Activated CD4-positive, alpha-beta T cell treated with anti-CD3 and anti-CD28 coated beads, Interleukin-2, amount 10 ng/mL, durations not matched to agents 24 days and 14 days (primary cell): Measurements from ENCODE around the gene RNF213. TPM values are rescaled to one million over a fixed set of nuclear protein-coding genes. Genes with fewer than 3 reads are reported as not detected.
A peak's percentile ranks its signal among the peaks of the same experiment; 100 is the strongest.

Source experiments
- DNase-seq: peaks from one replicate; pipeline ENCODE4 v3.0.0; 2022
- H3K27ac Mint-ChIP-seq: one replicate; pipeline ENCODE4 v1.8.0; 2022; ENCODE audit warnings: mild to moderate bottlenecking, mixed read lengths
- H3K27me3 Mint-ChIP-seq: one replicate; pipeline ENCODE4 v1.8.0; 2022; ENCODE audit warnings: mixed read lengths
- H3K36me3 Mint-ChIP-seq: one replicate; pipeline ENCODE4 v1.8.0; 2022; ENCODE audit warnings: low read depth, mild to moderate bottlenecking, mixed read lengths
- H3K4me1 Mint-ChIP-seq: one replicate; pipeline ENCODE4 v1.8.0; 2021; ENCODE audit warnings: mixed read lengths
- H3K4me3 Mint-ChIP-seq: one replicate; pipeline ENCODE4 v1.8.0; 2022; ENCODE audit warnings: mild to moderate bottlenecking, moderate library complexity, mixed read lengths
- H3K9me3 Mint-ChIP-seq: one replicate; pipeline ENCODE4 v1.8.0; 2021; ENCODE audit warnings: mixed read lengths
- intact Hi-C: fragments of 100-400 bp; cut with micrococcal nuclease; formaldehyde crosslinking; loops from one replicate; pipeline ENCODE4 v1.15.1; 2023
- total RNA-seq: library from RNA; stranded (reverse); gene quantifications from 2 replicates; pipeline ENCODE4 v1.2.3, GENCODE V29; 2022

RNF213 gene
- total RNA-seq, 1 donor from 2014 or later, result 264 TPM

- peaks cover 10% of the 10 kb centered on the region for H3K4me1 Mint-ChIP-seq
- H3K9me3 Mint-ChIP-seq, result no peaks in the 10 kb centered on the region
- no peak overlapping the region for H3K4me3 Mint-ChIP-seq
- H3K36me3 Mint-ChIP-seq, result no peaks in the 10 kb centered on the region
- DNase-seq, result no peak
- intact Hi-C loops, result loop anchor here (5.0 kb wide), 2 partner anchors 463 to 673 kb away; no protein-coding TSS in a partner anchor
- no peak overlapping the region for H3K27ac Mint-ChIP-seq
- H3K27me3 Mint-ChIP-seq, result no peaks in the 10 kb centered on the region
Observed at GRCh38 chr17:80429356-80430275, 169.0 kb downstream of the RNF213 start.

- Mint-ChIP-seq H3K4me1 (peaks cover 10% of the 10 kb centered on the region), H3K4me3 (no peak overlapping the region), H3K27me3 (no peaks in the 10 kb centered on the region), H3K9me3 (no peaks in the 10 kb centered on the region), H3K27ac (no peak overlapping the region), H3K36me3 (no peaks in the 10 kb centered on the region)
- intact Hi-C loops, result no loop called here
- no peak for DNase-seq
Observed at GRCh38 chr17:80430446-80431245, 170.0 kb downstream of the RNF213 start.

- Mint-ChIP-seq H3K4me1 (peaks cover 4% of the 10 kb centered on the region), H3K4me3 (no peak overlapping the region), H3K27me3 (no peaks in the 10 kb centered on the region), H3K27ac (no peak overlapping the region), H3K9me3 (no peaks in the 10 kb centered on the region), H3K36me3 (no peaks in the 10 kb centered on the region)
- DNase-seq, result no peak
- intact Hi-C loops, result no loop called here
Observed at GRCh38 chr17:80431246-80432195, 170.9 kb downstream of the RNF213 start.

- Mint-ChIP-seq H3K27me3 (no peaks in the 10 kb centered on the region), H3K4me1 (no peaks in the 10 kb centered on the region), H3K27ac (no peak overlapping the region), H3K9me3 (no peaks in the 10 kb centered on the region), H3K36me3 (no peaks in the 10 kb centered on the region), H3K4me3 (no peak overlapping the region)
- intact Hi-C loops, result no loop called here
- no peak for DNase-seq
Observed at GRCh38 chr17:80432350-80432955, 171.8 kb downstream of the RNF213 start.

- no peak overlapping the region for H3K4me3 Mint-ChIP-seq
- intact Hi-C loops, result no loop called here
- no peaks in the 10 kb centered on the region for H3K36me3 Mint-ChIP-seq
- H3K4me1 Mint-ChIP-seq, result no peaks in the 10 kb centered on the region
- no peak for DNase-seq
- no peaks in the 10 kb centered on the region for H3K27me3 Mint-ChIP-seq
- H3K9me3 Mint-ChIP-seq, result no peaks in the 10 kb centered on the region
- H3K27ac Mint-ChIP-seq, result no peak overlapping the region
Observed at GRCh38 chr17:80432961-80433550, 172.4 kb downstream of the RNF213 start.

- no peaks in the 10 kb centered on the region for H3K27me3 Mint-ChIP-seq
- no peak for DNase-seq
- no peak overlapping the region for H3K27ac Mint-ChIP-seq
- H3K4me1 Mint-ChIP-seq, result no peaks in the 10 kb centered on the region
- no peaks in the 10 kb centered on the region for H3K9me3 Mint-ChIP-seq
- H3K4me3 Mint-ChIP-seq, result no peak overlapping the region
- intact Hi-C loops, result no loop called here
- no peaks in the 10 kb centered on the region for H3K36me3 Mint-ChIP-seq
Observed at GRCh38 chr17:80433916-80434666, 173.4 kb downstream of the RNF213 start.

GRCh38 chr17:80437532-80437931, 176.9 kb downstream of the RNF213 start:
- Mint-ChIP-seq H3K27me3 (no peaks in the 10 kb centered on the region), H3K36me3 (no peaks in the 10 kb centered on the region), H3K4me3 (no peak overlapping the region), H3K4me1 (no peaks in the 10 kb centered on the region), H3K9me3 (no peaks in the 10 kb centered on the region), H3K27ac (no peak overlapping the region)
- no peak for DNase-seq
- intact Hi-C loops, result no loop called here

- H3K27ac Mint-ChIP-seq, result no peak overlapping the region
- H3K9me3 Mint-ChIP-seq, result no peaks in the 10 kb centered on the region
- H3K27me3 Mint-ChIP-seq, result no peaks in the 10 kb centered on the region
- DNase-seq, result no peak
- no peak overlapping the region for H3K4me3 Mint-ChIP-seq
- no peaks in the 10 kb centered on the region for H3K36me3 Mint-ChIP-seq
- intact Hi-C loops, result no loop called here
- H3K4me1 Mint-ChIP-seq, result no peaks in the 10 kb centered on the region
Observed at GRCh38 chr17:80438806-80439205, 178.2 kb downstream of the RNF213 start.

- Mint-ChIP-seq H3K4me3 (no peak overlapping the region), H3K9me3 (no peaks in the 10 kb centered on the region), H3K27ac (no peak overlapping the region), H3K27me3 (no peaks in the 10 kb centered on the region), H3K36me3 (no peaks in the 10 kb centered on the region), H3K4me1 (no peaks in the 10 kb centered on the region)
- no peak for DNase-seq
- intact Hi-C loops, result no loop called here
Observed at GRCh38 chr17:80439499-80439898, 178.8 kb downstream of the RNF213 start.

- no peaks in the 10 kb centered on the region for H3K4me1 Mint-ChIP-seq
- no peaks in the 10 kb centered on the region for H3K9me3 Mint-ChIP-seq
- intact Hi-C loops, result no loop called here
- H3K27ac Mint-ChIP-seq, result no peak overlapping the region
- H3K36me3 Mint-ChIP-seq, result no peaks in the 10 kb centered on the region
- no peak overlapping the region for H3K4me3 Mint-ChIP-seq
- no peaks in the 10 kb centered on the region for H3K27me3 Mint-ChIP-seq
- DNase-seq, result peak; percentile 91
Observed at GRCh38 chr17:80441133-80441578, 180.5 kb downstream of the RNF213 start.

GRCh38 chr17:80441598-80442322, 181.1 kb downstream of the RNF213 start:
- intact Hi-C loops, result no loop called here
- no peaks in the 10 kb centered on the region for H3K4me1 Mint-ChIP-seq
- H3K27me3 Mint-ChIP-seq, result no peaks in the 10 kb centered on the region
- H3K27ac Mint-ChIP-seq, result no peak overlapping the region
- H3K4me3 Mint-ChIP-seq, result no peak overlapping the region
- no peaks in the 10 kb centered on the region for H3K9me3 Mint-ChIP-seq
- DNase-seq, result no peak
- H3K36me3 Mint-ChIP-seq, result no peaks in the 10 kb centered on the region

GRCh38 chr17:80442323-80442659, 181.6 kb downstream of the RNF213 start:
- H3K4me1 Mint-ChIP-seq, result no peaks in the 10 kb centered on the region
- H3K27ac Mint-ChIP-seq, result no peak overlapping the region
- no peaks in the 10 kb centered on the region for H3K36me3 Mint-ChIP-seq
- intact Hi-C loops, result no loop called here
- no peaks in the 10 kb centered on the region for H3K9me3 Mint-ChIP-seq
- H3K4me3 Mint-ChIP-seq, result no peak overlapping the region
- no peaks in the 10 kb centered on the region for H3K27me3 Mint-ChIP-seq
- no peak for DNase-seq
